ENCODE data around the gene SOX1.

SOX1 gene

GRCh38 chr13:112071723-112072533, 5.0 kb downstream of the SOX1 start:
- in situ Hi-C loops (cut with HindIII; ENCODE audit: low sequenced_read_pairs) = no loop called here

DNA sequence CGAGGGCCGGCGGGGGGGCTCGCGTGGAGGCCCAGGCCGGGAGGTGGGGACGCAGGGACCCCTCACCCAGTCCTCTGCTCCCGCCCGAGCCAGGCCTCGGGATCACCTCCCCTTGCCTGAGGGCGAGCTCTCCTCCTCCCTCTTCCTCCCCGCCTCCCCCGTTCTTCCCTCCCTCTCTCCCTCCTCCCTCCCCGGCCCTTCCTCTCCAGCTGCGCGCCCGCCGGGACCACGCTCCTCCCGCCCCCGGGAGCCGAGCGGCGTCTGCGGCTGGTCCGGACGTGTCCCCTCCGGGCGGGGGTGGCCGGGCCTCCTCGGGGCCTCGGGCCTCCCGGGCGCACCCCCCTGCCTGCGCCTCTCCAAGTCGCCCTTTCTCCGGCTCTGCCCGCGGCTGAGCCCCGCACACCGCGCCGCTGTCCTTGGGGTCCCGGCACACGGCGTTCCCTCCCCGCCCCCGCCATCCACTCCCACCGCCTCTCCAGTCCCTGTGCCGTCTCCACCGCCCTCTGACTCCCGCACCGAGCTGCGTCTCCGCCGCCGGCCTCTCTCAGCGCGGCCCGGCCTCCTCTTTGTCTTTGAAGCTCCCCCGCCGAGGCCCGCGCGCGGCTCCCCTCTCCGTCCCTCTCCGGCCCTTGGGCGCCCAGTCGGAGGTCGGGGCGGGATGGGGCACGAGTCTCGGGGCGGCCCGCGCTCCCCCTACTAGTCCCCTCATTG, 5.7 kb downstream of the SOX1 start:
- in situ Hi-C loops (cut with HindIII; ENCODE audit: low sequenced_read_pairs) = no loop called here

DNA sequence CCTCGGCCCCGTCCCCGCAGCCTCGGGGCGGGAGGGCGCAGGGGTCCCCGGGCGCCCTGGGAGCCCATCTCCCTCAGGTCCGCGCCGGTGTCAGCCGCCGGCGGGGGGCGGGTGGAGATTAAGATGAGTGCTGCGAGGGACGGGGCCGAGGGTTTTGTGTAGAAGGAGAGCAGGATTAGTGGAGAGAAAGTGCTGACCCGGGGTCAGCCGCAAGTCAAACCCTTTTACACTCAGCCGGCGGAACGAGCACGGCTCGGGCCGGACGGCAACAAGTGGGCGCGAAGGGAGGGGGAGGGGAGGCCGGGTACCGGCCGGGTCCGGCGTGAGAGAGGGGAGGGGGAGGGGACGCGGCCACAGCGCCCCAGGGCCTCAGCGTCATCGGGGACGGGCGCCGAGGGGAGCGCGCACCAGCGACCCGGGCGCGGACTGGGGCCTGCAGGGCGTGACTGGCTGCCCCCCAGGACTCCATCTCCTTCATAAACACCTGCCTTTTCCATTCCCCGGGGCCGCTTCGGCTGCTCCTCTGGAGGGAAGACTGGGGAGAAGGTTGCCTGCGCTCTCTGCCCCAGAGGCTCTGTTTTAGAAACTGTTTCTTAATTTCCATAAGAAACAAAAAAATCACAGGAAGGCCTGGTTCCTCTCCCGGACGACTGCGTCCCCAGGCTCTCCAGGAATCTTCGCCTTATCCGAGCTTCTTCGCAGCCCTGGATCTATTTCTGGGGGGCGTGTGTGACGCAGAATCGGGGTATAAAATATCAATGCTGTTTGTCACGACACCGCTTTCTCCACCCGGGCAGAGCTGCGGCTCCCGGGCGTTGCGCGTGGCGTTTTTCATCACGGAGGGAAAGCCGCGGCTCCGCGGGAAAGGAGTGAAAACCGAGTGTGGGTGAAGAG, 6.5 kb downstream of the SOX1 start:
- in situ Hi-C loops (cut with HindIII; ENCODE audit: low sequenced_read_pairs) = no loop called here

GRCh38 chr13:112074139-112074865, 7.4 kb downstream of the SOX1 start:
- in situ Hi-C loops (cut with HindIII; ENCODE audit: low sequenced_read_pairs) = no loop called here

GRCh38 chr13:112077729-112078128, 10.8 kb downstream of the SOX1 start:
- in situ Hi-C loops (cut with HindIII; ENCODE audit: low sequenced_read_pairs) = no loop called here

GRCh38 chr13:112078216-112078615, 11.3 kb downstream of the SOX1 start:
- in situ Hi-C loops (cut with HindIII; ENCODE audit: low sequenced_read_pairs) = no loop called here

- in situ Hi-C loops (cut with HindIII; ENCODE audit: low sequenced_read_pairs) = no loop called here
Measured at GRCh38 chr13:112078879-112079531, 12.1 kb downstream of the SOX1 start.

GRCh38 chr13:112079696-112080095, 12.7 kb downstream of the SOX1 start:
- in situ Hi-C loops (cut with HindIII; ENCODE audit: low sequenced_read_pairs) = no loop called here

- in situ Hi-C loops (cut with HindIII; ENCODE audit: low sequenced_read_pairs) = no loop called here
Measured at GRCh38 chr13:112083971-112084370, 17.0 kb downstream of the SOX1 start.

- in situ Hi-C loops (cut with HindIII; ENCODE audit: low sequenced_read_pairs) = no loop called here
Measured at GRCh38 chr13:112092453-112092852, 25.5 kb downstream of the SOX1 start.

DNA sequence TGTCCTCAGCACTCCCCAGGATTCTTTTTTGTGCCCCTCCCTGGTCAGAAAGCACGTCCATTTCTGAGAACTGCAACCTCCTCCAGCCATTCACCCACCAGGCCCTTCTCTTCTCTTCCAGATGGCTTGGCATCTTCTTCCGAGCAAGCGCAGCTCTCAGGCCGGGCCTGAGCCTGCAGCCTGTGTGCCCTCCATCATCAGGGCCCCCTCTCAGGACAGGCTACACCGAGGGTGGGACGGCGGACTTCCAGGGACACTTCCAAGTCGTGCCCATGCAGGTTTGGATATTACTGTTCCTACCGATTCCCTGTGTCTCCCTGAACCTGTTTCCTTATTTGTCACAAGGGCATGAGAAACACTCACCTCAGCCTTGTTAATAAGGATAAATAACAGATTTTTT, 28.4 kb downstream of the SOX1 start:
- in situ Hi-C loops (cut with HindIII; ENCODE audit: low sequenced_read_pairs) = no loop called here

DNA sequence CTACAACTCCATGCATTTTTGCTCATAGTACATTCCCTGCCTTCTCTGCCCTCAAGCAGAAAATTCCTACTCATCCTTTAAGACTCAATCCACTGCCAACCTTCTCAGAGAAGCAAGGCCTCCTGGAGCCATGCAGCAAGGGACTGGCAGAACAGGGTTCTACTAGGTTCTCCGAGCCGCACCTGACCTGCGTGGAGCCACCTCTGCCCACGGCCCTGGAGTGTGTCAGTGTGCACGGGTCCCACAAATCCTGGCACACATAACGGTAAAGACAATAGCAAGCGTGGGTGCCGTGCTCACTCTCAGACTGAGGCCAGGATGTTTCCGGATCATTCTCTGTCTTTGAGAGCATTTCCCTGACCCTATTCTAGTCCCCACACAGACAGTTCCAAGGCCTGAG, 30.0 kb downstream of the SOX1 start:
- in situ Hi-C loops (cut with HindIII; ENCODE audit: low sequenced_read_pairs) = no loop called here

DNA sequence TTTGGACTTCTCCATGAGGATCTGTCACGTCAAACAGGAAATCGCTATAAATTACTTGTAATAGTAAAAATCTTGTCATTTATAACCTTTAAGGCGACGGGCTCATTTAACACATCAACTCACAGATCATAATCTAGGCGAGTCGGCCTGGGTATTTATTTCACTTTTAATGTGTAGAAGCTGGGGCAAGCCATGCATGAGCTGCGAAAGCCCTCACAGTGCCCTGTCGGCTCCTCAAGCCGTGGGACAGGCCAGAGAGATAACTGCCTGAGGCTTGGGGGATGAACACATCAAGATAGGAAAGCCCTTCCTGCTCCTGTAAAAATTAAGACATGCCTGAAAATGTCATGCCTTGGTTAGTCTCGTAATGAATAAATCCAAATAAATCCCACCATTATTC, 30.8 kb downstream of the SOX1 start:
- in situ Hi-C loops (cut with HindIII; ENCODE audit: low sequenced_read_pairs) = no loop called here

GRCh38 chr13:112098699-112099098, 31.8 kb downstream of the SOX1 start:
- in situ Hi-C loops (cut with HindIII; ENCODE audit: low sequenced_read_pairs) = no loop called here

GRCh38 chr13:112101360-112101930, 34.5 kb downstream of the SOX1 start:
- in situ Hi-C loops (cut with HindIII; ENCODE audit: low sequenced_read_pairs) = no loop called here

GRCh38 chr13:112102243-112102642, 35.3 kb downstream of the SOX1 start:
- in situ Hi-C loops (cut with HindIII; ENCODE audit: low sequenced_read_pairs) = no loop called here

DNA sequence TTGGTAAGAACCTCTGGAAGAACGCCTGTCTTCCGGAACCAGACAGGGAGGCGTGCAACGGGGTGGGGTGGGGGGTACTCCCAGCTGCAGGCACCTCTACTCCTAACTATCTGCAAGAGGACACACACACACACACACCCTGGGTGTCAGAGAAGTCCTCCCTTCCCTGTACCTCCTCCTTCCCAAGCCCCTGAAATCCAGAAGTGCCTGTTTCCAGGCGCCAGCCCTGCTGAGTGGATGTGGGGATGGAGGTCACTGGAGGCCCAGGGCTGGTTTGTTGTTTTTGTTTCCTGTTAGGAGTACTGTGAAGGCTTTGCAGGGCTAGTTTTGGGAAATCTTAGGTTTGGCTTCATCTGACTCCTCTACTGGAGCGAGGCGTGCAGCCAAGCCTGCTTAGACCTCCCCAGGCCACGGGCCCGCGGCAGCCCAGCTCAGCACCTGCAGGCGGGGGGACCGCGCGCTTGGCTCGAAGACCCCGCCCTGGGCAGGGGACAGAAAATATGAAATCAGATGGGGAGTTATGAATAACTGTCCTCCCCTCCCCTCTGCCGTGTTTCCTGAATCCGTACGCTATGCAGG, 36.4 kb downstream of the SOX1 start:
- in situ Hi-C loops (cut with HindIII; ENCODE audit: low sequenced_read_pairs) = no loop called here

DNA sequence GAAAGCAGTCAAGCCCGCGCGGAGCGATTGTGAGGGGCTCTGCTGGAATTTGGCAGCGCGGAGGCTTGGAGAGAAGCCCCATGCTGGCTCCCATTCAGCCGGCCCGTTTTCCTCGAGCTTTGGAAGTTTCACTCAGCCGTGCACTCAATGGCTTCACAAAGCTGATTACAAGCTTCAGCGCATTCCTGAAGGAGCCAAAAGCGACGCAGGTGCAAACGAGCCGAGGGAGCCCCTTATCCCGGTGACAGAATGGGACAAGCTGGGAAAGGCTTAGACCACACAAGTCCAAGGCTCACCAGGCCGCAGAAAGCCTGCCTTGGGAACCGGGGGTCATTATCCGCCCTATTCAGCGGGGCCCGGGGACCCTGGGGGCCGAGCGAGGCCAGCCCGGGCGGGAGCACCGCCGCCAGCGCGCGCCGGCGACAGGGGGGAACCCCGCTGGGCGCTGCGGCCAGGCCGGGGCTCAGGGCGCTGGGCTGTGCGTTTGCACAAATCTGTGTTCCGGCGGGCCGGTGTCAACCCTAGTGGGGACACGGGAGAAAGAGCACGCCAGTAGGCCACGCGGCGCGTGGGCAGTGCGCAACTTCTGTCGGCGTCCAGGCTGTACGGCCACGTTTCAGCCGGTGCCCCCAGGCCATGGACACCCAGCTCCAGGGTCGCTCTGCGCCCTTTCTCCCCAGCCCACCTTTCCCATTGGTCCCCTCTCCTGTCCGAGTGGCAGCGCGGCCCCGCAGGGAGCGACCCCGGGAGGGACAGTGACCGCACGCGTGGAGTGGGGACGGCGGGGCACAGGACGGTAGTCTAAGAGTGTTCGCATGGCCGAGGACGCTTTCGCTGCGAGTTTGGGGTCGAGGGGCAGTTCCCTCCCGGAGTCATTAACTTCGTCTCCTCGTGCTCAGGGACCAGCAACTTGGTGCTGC, 37.3 kb downstream of the SOX1 start:
- in situ Hi-C loops (cut with HindIII; ENCODE audit: low sequenced_read_pairs) = no loop called here

- in situ Hi-C loops (cut with HindIII; ENCODE audit: low sequenced_read_pairs) = no loop called here
Measured at GRCh38 chr13:112104881-112105234, 37.9 kb downstream of the SOX1 start.
